Effector memory CD8-positive, alpha-beta T cell (primary cell): ENCODE data around the gene REC8.
"Not testable (repeated sequence)": the region's sequence is repeated elsewhere in the genome, so short reads cannot be mapped to it uniquely, and the experiment has no call there.

Source experiments
- ATAC-seq: fragments of 150-1000 bp; cut with Tn5 transposase; replicated peaks from 2 replicates; pipeline ENCODE4 v1.10.0; 2021; ENCODE audit warnings: mild to moderate bottlenecking, moderate library complexity
- DNase-seq, 3 experiments: peaks; one replicate each; pipeline ENCODE4 v3.0.0; 2021
- H3K27ac Mint-ChIP-seq, 2 donors: one replicate each; pipeline ENCODE4 v1.8.0; 2022; ENCODE audit warnings: mild to moderate bottlenecking in 2 of 2, mixed read lengths in 2 of 2, moderate library complexity in 2 of 2
- H3K27me3 Mint-ChIP-seq, 2 donors: one replicate each; pipeline ENCODE4 v1.8.0; 2022; ENCODE audit warnings: mixed read lengths in 2 of 2
- H3K36me3 Mint-ChIP-seq: one replicate; pipeline ENCODE4 v1.8.0; 2022; ENCODE audit warnings: mild to moderate bottlenecking, moderate library complexity, mixed read lengths; ENCODE audit not compliant: insufficient read depth
- H3K4me1 Mint-ChIP-seq, 2 donors: one replicate each; pipeline ENCODE4 v1.8.0; 2022; ENCODE audit warnings: low read depth in 2 of 2, mixed read lengths in 2 of 2
- H3K4me3 Mint-ChIP-seq, 2 donors: one replicate each; pipeline ENCODE4 v1.8.0; 2022; ENCODE audit warnings: mild to moderate bottlenecking in 2 of 2, mixed read lengths in 2 of 2, moderate library complexity in 2 of 2
- H3K9me3 Mint-ChIP-seq, 2 donors: one replicate each; pipeline ENCODE4 v1.8.0; 2022; ENCODE audit warnings: mixed read lengths in 2 of 2

Gene REC8

DNA sequence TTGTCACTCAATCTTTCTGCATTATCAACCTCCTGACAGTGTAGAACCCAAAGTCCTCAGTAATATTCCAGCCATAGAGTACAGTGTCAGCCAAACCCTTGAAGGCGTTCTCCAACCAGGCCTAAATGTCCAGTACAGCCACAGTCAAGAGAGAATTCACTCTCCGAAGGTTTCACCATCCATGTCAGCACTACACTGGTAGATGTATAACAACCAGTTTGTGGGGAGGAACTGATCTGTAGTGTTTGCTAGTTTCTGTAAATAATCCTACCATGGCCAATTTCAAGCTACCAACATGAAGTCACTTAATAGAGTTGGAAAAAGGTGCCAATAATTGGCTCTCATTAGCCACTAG lies 44.4 kb downstream of the REC8 start:
- ATAC-seq = no peak
- Mint-ChIP-seq H3K36me3 (peaks cover 40% of the 10 kb centered on the region), H3K4me3 (peak overlapping the region; percentile 90 to 94), H3K27me3 (no peaks in the 10 kb centered on the region), H3K9me3 (no peaks in the 10 kb centered on the region), H3K27ac (peak overlapping the region; percentile 97 to 99), H3K4me1 (peaks cover 34% of the 10 kb centered on the region in 2 donors)
- DNase-seq = no peak

DNA sequence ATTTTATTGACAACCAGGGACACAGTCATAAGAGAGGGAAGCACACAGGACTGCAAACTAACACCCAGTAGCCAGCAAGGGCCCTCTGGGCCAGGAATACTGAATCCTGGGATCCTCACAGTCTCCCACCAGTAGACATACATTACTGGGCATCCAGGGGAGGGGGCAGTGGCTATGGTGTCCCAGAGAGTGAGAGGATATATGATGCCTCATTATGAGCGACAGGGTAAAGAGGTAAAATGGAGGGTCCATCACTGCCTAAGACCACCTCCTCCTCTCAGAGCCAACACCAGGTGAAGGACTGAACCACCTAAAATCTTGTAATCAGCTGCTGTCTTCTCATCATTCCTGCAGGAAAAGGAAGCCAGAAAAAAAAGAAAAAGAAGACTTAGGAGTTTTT lies 45.0 kb downstream of the REC8 start:
- H3K4me3 Mint-ChIP-seq = peak overlapping the region in 1 of 2 donors; percentile 94
- not testable (repeated sequence) for ATAC-seq, H3K9me3 Mint-ChIP-seq, H3K27me3 Mint-ChIP-seq, DNase-seq
- peaks cover 29 to 30% of the 10 kb centered on the region in 2 donors for H3K4me1 Mint-ChIP-seq
- peak overlapping the region; percentile 97 to 99 for H3K27ac Mint-ChIP-seq
- H3K36me3 Mint-ChIP-seq = peaks cover 40% of the 10 kb centered on the region

DNA sequence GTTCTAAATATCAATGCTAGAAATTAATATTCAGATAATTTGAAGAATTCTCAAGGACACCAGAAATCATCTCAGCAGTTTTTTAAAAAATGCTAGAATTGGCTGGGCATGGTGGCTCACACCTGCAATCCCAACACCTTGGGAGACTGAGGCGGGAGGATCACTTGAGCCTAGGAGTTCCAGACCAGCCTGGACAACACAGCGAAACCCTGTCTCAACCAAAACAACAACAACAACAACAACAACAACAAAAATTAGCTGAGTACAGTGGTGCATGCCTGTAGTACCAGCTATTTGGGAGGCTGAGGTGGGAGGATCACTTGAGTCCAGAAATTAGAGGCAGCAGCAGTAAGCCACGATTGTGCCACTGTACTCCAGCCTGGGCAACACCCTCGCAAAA lies 47.2 kb downstream of the REC8 start:
- H3K27ac Mint-ChIP-seq = peak overlapping the region in 1 of 2 donors; percentile 70
- H3K9me3 Mint-ChIP-seq = no peaks in the 10 kb centered on the region
- no peaks in the 10 kb centered on the region for H3K27me3 Mint-ChIP-seq
- peaks cover 20% of the 10 kb centered on the region in 2 donors for H3K4me1 Mint-ChIP-seq
- no peak for ATAC-seq
- DNase-seq = no peak
- H3K36me3 Mint-ChIP-seq = peaks cover 22% of the 10 kb centered on the region
- H3K4me3 Mint-ChIP-seq = no peak overlapping the region

DNA sequence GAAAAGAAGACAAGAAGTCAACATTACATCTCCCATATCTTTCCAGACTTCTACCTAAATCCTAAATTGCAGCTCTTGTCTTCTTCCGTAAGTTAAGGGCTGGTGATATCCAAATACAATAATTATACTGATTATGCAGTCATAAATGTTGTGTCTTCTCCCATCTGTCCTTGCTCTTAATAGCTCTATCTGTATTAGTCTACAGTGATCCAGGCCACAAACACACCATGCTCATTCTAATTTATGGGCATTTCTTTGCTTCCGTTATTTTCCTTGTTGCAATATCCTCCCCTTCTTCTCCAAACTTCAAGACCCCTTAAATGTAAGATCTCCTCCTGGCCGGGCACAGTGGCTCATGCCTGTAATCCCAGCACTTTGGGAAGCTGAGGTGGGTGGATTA lies 47.6 kb downstream of the REC8 start:
- Mint-ChIP-seq H3K27ac (peak overlapping the region in 1 of 2 donors; percentile 70), H3K4me1 (peaks cover 16 to 17% of the 10 kb centered on the region in 2 donors), H3K27me3 (no peaks in the 10 kb centered on the region), H3K4me3 (no peak overlapping the region), H3K9me3 (no peaks in the 10 kb centered on the region), H3K36me3 (peaks cover 22% of the 10 kb centered on the region)
- DNase-seq = no peak
- no peak for ATAC-seq

DNA sequence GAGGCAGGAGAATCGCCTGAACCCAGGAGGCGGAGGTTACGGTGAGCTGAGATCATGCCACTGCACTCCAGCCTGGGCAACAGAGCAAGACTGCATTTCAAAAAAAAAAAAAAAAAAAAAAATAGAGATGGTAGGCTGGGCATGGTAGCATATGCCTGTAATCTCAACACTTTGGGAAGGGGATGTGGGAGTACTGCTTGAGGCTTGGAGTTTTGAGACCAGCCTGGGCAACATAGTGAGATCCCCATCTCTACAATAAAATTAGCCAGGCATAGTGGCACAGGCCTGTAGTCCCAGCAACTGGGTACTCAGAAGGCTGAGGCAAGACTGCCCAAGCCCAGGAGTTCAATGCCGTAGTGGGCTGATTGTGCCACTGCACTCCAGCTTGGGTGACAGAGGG lies 51.1 kb downstream of the REC8 start:
- H3K9me3 Mint-ChIP-seq, H3K27ac Mint-ChIP-seq, DNase-seq, H3K27me3 Mint-ChIP-seq, H3K4me3 Mint-ChIP-seq, ATAC-seq: not testable (repeated sequence)
- peaks cover 26% of the 10 kb centered on the region for H3K36me3 Mint-ChIP-seq
- H3K4me1 Mint-ChIP-seq = peaks cover 10 to 22% of the 10 kb centered on the region in 2 donors

DNA sequence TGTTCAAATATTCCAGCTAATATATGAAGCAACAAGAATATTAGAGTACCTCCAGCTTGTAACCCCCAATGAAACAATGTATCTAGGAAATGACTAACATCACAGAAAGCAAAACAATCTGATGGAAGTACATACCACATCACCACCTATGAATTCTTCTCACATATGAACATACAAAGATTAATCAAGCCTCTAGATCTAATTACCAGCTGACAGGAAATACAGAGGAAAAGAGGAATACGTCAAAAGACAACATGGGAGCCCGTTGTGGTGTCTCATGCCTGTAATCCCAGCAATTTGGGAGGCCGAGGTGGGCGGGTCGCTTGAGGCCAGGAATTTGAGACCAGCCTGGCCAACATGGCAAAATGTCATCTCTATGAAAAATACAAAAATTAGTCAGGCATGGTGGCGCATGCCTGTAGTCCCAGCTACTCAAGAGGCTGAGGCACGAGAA lies 52.8 kb downstream of the REC8 start:
- H3K27ac Mint-ChIP-seq = peak overlapping the region; percentile 59 to 71
- peaks cover 35% of the 10 kb centered on the region for H3K36me3 Mint-ChIP-seq
- peaks cover 11 to 18% of the 10 kb centered on the region in 2 donors for H3K4me1 Mint-ChIP-seq
- ATAC-seq = no peak
- H3K27me3 Mint-ChIP-seq = no peaks in the 10 kb centered on the region
- no peaks in the 10 kb centered on the region for H3K9me3 Mint-ChIP-seq
- DNase-seq = no peak
- H3K4me3 Mint-ChIP-seq = no peak overlapping the region

DNA sequence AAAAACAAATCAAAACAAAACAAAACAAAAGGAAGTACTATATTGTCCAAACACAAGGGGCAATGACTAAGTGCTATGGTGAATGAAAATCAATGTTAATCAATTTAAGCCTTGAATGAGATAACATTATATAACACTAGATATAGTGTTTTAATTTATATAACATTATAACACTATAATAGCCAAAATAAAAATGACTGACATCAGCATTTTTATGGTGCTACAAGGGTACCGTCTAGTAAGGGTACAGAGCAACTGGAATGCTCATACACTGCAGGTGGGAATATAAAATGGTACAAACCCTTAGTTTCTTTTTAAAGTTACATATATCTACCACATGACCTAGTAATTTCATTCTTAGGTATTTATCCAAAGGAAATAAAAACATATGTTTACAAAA lies 54.6 kb downstream of the REC8 start:
- H3K27ac Mint-ChIP-seq = no peak overlapping the region
- no peak for DNase-seq
- H3K4me3 Mint-ChIP-seq = no peak overlapping the region
- ATAC-seq = no peak
- H3K9me3 Mint-ChIP-seq = no peaks in the 10 kb centered on the region
- no peaks in the 10 kb centered on the region for H3K27me3 Mint-ChIP-seq
- H3K4me1 Mint-ChIP-seq = peaks cover 15 to 24% of the 10 kb centered on the region in 2 donors
- H3K36me3 Mint-ChIP-seq = peaks cover 36% of the 10 kb centered on the region

DNA sequence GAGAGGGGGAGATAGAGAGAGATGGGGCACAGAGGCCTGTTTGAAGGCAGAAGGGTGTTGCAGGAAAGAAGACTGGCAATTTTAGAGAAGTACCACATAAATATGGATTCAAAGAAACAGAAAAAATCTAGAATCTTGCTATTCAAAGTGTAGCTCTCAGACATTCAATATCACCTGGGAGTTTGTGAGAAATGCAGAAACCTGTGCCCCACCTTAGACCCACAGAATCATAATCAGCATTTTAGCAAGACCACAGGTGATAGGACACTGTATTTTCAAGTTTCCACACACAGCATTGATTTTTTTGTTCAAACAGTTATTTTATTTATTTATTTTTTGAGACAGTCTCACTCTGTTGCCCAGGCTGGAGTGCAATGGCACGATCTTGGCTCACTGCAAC lies 57.0 kb downstream of the REC8 start:
- H3K27me3 Mint-ChIP-seq = no peaks in the 10 kb centered on the region
- H3K27ac Mint-ChIP-seq = no peak overlapping the region
- ATAC-seq = no peak
- peaks cover 39% of the 10 kb centered on the region for H3K36me3 Mint-ChIP-seq
- no peaks in the 10 kb centered on the region for H3K9me3 Mint-ChIP-seq
- H3K4me3 Mint-ChIP-seq = no peak overlapping the region
- no peak for DNase-seq
- peaks cover 28 to 29% of the 10 kb centered on the region in 2 donors for H3K4me1 Mint-ChIP-seq
